Hematopoietic multipotent progenitor cell treated with erythropoietin and hydrocortisone succinate and interleukin-3 and kit ligand, for 6 days (in vitro differentiated cells): ENCODE data around the gene INTS2.
A peak's percentile ranks its signal among the peaks of the same experiment; 100 is the strongest.
"Not testable (repeated sequence)": the region's sequence is repeated elsewhere in the genome, so short reads cannot be mapped to it uniquely, and the experiment has no call there.

Experiments used
- DNase-seq: peaks from one replicate; pipeline ENCODE4 v3.0.0-alpha.2; 2015

The INTS2 gene

GRCh38 chr17:61821655-61822054 lies 106.1 kb downstream of the INTS2 start:
- DNase-seq = no peak

GRCh38 chr17:61819265-61819664 lies 108.5 kb downstream of the INTS2 start:
- not testable (repeated sequence) for DNase-seq

- no peak for DNase-seq
Observed at GRCh38 chr17:61818225-61818624, 109.6 kb downstream of the INTS2 start.

GRCh38 chr17:61817452-61817851 lies 110.3 kb downstream of the INTS2 start:
- no peak for DNase-seq

GRCh38 chr17:61816538-61816937 lies 111.2 kb downstream of the INTS2 start:
- DNase-seq = peak; percentile 63

- no peak for DNase-seq
Observed at GRCh38 chr17:61815863-61816503, 111.8 kb downstream of the INTS2 start.
